ENCODE results near the gene MYCBP.

GRCh38 chr1:38917772-38918171 is 44.6 kb upstream of the MYCBP start:
- no peak for TF ChIP-seq POLR2A (IDR thresholded peaks at IDR 0.05)
- TF ChIP-seq, protein P1, sequence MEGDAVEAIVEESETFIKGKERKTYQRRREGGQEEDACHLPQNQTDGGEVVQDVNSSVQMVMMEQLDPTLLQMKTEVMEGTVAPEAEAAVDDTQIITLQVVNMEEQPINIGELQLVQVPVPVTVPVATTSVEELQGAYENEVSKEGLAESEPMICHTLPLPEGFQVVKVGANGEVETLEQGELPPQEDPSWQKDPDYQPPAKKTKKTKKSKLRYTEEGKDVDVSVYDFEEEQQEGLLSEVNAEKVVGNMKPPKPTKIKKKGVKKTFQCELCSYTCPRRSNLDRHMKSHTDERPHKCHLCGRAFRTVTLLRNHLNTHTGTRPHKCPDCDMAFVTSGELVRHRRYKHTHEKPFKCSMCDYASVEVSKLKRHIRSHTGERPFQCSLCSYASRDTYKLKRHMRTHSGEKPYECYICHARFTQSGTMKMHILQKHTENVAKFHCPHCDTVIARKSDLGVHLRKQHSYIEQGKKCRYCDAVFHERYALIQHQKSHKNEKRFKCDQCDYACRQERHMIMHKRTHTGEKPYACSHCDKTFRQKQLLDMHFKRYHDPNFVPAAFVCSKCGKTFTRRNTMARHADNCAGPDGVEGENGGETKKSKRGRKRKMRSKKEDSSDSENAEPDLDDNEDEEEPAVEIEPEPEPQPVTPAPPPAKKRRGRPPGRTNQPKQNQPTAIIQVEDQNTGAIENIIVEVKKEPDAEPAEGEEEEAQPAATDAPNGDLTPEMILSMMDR (IDR thresholded peaks at IDR 0.05) = no peak
